Activated naive CD4-positive, alpha-beta T cell treated with anti-CD3 and anti-CD28 coated beads, Interleukin-2, amount 10 ng/mL, durations not matched to agents 7 days and 5 days (primary cell): ENCODE data around the gene MAP2K1.
"Not testable (repeated sequence)": the region's sequence is repeated elsewhere in the genome, so short reads cannot be mapped to it uniquely, and the experiment has no call there.

Experiments
- CTCF ChIA-PET: fragments of 350-600 bp; sonication (Branson Sonifier 250); formaldehyde crosslinking; loops from one replicate; lab custom pipeline; 2021; ENCODE audit warnings: antibody characterized with exemption; lab: Charles Lee
- DNase-seq: peaks from one replicate; pipeline ENCODE4 v3.0.0-alpha.2; 2020
- H3K27ac Mint-ChIP-seq: one replicate; pipeline ENCODE4 v1.8.0; 2021; ENCODE audit warnings: mild to moderate bottlenecking, moderate library complexity, mixed read lengths
- H3K27me3 Mint-ChIP-seq: one replicate; pipeline ENCODE4 v1.8.0; 2021; ENCODE audit warnings: mild to moderate bottlenecking, mixed read lengths
- H3K36me3 Mint-ChIP-seq: one replicate; pipeline ENCODE4 v1.8.0; 2021; ENCODE audit warnings: mixed read lengths
- H3K4me1 Mint-ChIP-seq: one replicate; pipeline ENCODE4 v1.8.0; 2021; ENCODE audit warnings: mixed read lengths
- H3K4me3 Mint-ChIP-seq: one replicate; pipeline ENCODE4 v1.8.0; 2021; ENCODE audit warnings: mild to moderate bottlenecking, moderate library complexity, mixed read lengths
- H3K9me3 Mint-ChIP-seq: one replicate; pipeline ENCODE4 v1.8.0; 2021; ENCODE audit warnings: mixed read lengths

Gene MAP2K1

GRCh38 chr15:66500346-66500745, 113.6 kb downstream of the MAP2K1 start:
- peak overlapping the region; percentile 29 for H3K27ac Mint-ChIP-seq
- CTCF ChIA-PET: interaction anchor here (0.6 to 4.1 kb wide), 3 partner anchors 114 to 865 kb away, joined by 3 to 60 read pairs (median 4); partner anchors contain the start of gene MAP2K1
- H3K27me3 Mint-ChIP-seq, H3K4me3 Mint-ChIP-seq, H3K9me3 Mint-ChIP-seq, DNase-seq: not testable (repeated sequence)
- peaks cover 80% of the 10 kb centered on the region for H3K36me3 Mint-ChIP-seq
- H3K4me1 Mint-ChIP-seq: peaks cover 66% of the 10 kb centered on the region

DNA sequence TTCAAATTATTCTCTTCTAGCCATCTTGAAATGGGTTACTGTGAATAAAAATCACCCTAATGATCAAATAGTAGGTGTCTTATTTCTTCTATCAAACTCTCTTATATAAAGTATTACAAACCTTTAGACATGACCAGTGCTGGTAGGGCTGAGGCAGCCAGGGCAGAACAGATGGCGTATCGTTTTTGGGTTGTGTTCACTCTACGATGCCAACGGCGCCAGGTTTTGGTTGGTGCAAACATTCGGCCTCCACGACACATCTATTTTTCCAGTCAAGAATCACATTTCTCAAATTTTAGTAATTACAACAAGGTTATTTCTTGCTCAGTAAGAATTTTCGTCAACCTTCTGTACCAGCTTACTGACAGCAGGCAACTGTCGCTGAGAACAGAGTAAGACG, 115.8 kb downstream of the MAP2K1 start:
- DNase-seq: no peak
- peaks cover 73% of the 10 kb centered on the region for H3K4me1 Mint-ChIP-seq
- H3K27ac Mint-ChIP-seq: peak overlapping the region; percentile 64
- no peaks in the 10 kb centered on the region for H3K27me3 Mint-ChIP-seq
- peaks cover 67% of the 10 kb centered on the region for H3K36me3 Mint-ChIP-seq
- no peaks in the 10 kb centered on the region for H3K9me3 Mint-ChIP-seq
- H3K4me3 Mint-ChIP-seq: peak overlapping the region; percentile 100
- CTCF ChIA-PET: no interaction called here

DNA sequence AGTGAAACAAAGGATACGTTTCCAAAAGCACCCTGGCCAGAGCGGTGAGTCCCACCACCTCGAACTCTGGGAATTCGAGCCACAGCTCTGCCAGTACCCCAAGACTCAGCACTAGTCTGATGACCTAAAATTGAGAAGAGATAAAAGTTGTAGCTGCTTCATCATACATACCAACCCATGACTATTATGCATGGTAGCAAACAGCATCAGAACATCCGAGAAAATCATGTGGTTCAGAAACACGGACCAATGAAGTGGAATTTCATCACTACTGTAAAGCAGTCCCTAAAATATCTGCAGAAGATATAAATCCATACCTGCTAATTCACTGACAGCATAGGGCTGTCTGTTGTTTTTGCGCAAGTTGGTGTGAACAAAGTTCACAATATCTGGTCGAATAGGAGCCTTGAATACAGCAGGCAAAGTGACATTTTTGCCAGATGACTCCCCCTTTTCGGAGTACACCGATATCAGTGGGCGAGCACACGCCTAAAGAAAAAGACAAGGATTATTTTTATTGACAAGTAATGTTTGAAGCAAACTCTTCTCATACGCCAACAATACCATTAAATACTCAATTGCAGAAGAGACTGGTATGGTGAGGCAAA, 116.4 kb downstream of the MAP2K1 start:
- H3K9me3 Mint-ChIP-seq, H3K27me3 Mint-ChIP-seq, CTCF ChIA-PET, DNase-seq: not testable (repeated sequence)
- Mint-ChIP-seq H3K4me1 (peaks cover 73% of the 10 kb centered on the region), H3K27ac (peak overlapping the region; percentile 67), H3K36me3 (peaks cover 60% of the 10 kb centered on the region), H3K4me3 (peak overlapping the region; percentile 100)

DNA sequence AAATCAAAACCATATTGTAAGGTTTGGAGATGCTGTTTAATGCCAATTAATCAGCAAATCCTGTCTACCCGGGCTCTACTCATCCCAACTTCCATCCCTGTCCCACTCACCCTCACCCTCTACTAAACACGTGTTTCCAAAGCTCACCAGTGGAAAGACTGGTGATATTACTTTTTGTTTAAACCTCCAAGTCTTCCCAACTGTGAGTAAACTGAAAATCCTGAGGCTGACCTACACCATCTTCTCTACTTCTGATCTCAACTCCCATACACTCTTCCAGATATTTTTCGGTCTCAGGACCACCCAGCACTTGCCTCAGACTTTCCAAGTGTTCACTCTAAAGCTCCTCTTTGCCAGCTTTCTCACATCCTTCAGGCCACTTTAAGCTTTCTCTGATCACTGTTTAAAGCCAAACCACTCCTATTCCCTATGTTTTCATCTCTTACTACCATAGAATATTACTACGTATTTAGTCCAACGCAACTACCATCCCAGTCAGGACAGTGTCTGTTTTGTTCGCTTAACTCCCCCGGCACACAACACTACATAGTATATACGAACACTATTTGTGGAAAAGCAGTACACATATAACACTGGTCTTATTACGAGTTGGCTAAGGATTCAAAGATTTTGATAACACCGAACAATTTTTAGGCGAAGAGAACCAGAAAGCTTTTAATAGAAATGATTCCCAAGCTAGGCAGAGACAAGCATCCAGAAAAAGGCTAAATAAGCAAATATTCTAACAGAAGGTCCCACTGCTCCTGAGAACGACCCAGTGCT, 117.3 kb downstream of the MAP2K1 start:
- Mint-ChIP-seq H3K27ac (peak overlapping the region; percentile 97), H3K36me3 (peaks cover 53% of the 10 kb centered on the region), H3K4me3 (peak overlapping the region; percentile 100), H3K27me3 (no peaks in the 10 kb centered on the region), H3K9me3 (no peaks in the 10 kb centered on the region), H3K4me1 (peaks cover 70% of the 10 kb centered on the region)
- CTCF ChIA-PET: no interaction called here
- no peak for DNase-seq

GRCh38 chr15:66504563-66505429, 118.1 kb downstream of the MAP2K1 start, which contains the start of the genes RPL4 and ZWILCH:
Gene RPL4, minus strand, starts transcription at chr15:66504855. Its CDS starts 65 bp downstream, at chr15:66504790.
Gene ZWILCH, plus strand, starts transcription at chr15:66505326. Its CDS starts 13 bp downstream, at chr15:66505339.
- Mint-ChIP-seq H3K9me3 (no peaks in the 10 kb centered on the region), H3K4me3 (peak within 1 kb of the TSS; percentile 100), H3K4me1 (peaks cover 67% of the 10 kb centered on the region), H3K36me3 (peaks cover 45% of the 10 kb centered on the region), H3K27me3 (no peaks in the 10 kb centered on the region), H3K27ac (peak within 1 kb of the TSS; percentile 97)
- DNase-seq: peak; percentile 87
- CTCF ChIA-PET: interaction anchor here (1.3 kb wide), 1 partner anchor 119 kb away, joined by 4 read pairs; no protein-coding TSS in a partner anchor

- CTCF ChIA-PET: interaction anchor here (1.3 kb wide), 1 partner anchor 119 kb away, joined by 4 read pairs; no protein-coding TSS in a partner anchor
- H3K27me3 Mint-ChIP-seq: no peaks in the 10 kb centered on the region
- H3K4me3 Mint-ChIP-seq: peak overlapping the region; percentile 100
- H3K27ac Mint-ChIP-seq: peak overlapping the region; percentile 97
- DNase-seq: no peak
- peaks cover 61% of the 10 kb centered on the region for H3K4me1 Mint-ChIP-seq
- no peaks in the 10 kb centered on the region for H3K9me3 Mint-ChIP-seq
- H3K36me3 Mint-ChIP-seq: peaks cover 39% of the 10 kb centered on the region
These were observed 118.7 kb downstream of the MAP2K1 start for GRCh38 chr15:66505430-66505811.

DNA sequence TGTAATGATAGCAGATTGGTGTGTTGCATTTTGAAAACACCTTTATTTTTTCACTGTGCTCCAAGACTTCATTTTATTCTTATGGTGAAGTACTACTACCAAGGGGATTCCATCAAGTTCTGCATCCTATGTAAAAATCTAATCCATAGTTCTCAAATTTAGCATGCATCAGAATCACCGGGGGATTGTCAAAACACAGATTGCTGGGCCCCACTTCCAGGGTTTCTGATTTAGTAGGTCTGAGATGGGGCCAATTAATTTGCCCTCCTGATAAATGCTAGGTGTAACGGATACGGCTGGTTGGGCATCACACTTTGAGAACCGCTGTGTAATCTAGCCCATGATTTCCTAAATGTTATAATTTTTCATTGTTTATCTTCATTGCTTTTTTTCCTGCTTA, 119.1 kb downstream of the MAP2K1 start:
- DNase-seq: no peak
- peaks cover 57% of the 10 kb centered on the region for H3K4me1 Mint-ChIP-seq
- no peaks in the 10 kb centered on the region for H3K27me3 Mint-ChIP-seq
- H3K9me3 Mint-ChIP-seq: no peaks in the 10 kb centered on the region
- CTCF ChIA-PET: interaction anchor here (1.3 kb wide), 1 partner anchor 120 kb away, joined by 4 read pairs; no protein-coding TSS in a partner anchor
- peak overlapping the region; percentile 97 for H3K27ac Mint-ChIP-seq
- H3K36me3 Mint-ChIP-seq: peaks cover 35% of the 10 kb centered on the region
- H3K4me3 Mint-ChIP-seq: peak overlapping the region; percentile 100

DNA sequence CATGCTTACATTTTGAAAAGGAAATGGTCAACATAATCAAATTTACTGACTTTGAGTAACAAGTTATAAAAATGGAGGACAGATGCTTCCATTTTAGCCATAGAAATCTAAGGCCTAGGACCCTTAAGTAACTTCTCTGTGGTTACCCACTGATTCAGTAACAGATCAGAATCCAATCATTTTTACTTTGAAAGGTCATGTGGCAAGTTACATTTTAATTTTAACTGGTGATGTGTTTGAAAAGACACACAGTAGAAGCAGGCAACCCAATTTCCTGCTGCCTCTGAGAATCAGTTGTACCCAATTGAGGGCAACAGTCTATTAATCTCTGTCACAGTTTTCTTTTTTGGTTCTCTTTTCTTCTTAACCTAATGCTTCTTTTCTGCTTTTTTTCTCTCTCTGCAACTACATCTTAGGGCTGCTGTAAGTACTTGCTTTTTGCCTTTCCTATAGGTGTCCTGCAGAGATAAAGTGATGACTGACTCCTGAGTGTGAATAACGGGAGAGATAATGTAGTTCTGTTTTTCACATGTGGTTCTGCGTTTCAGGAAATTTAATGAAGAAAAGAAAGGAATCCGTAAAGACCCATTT, 121.7 kb downstream of the MAP2K1 start:
- H3K4me1 Mint-ChIP-seq: peaks cover 34% of the 10 kb centered on the region
- no peak for DNase-seq
- CTCF ChIA-PET: no interaction called here
- H3K9me3 Mint-ChIP-seq: no peaks in the 10 kb centered on the region
- no peak overlapping the region for H3K4me3 Mint-ChIP-seq
- H3K27me3 Mint-ChIP-seq: no peaks in the 10 kb centered on the region
- no peak overlapping the region for H3K27ac Mint-ChIP-seq
- peaks cover 11% of the 10 kb centered on the region for H3K36me3 Mint-ChIP-seq

GRCh38 chr15:66514586-66514985, 127.9 kb downstream of the MAP2K1 start:
- H3K36me3 Mint-ChIP-seq: peaks cover 22% of the 10 kb centered on the region
- no peak for DNase-seq
- H3K9me3 Mint-ChIP-seq: no peaks in the 10 kb centered on the region
- H3K27ac Mint-ChIP-seq: no peak overlapping the region
- no peaks in the 10 kb centered on the region for H3K27me3 Mint-ChIP-seq
- CTCF ChIA-PET: interaction anchor here (0.6 kb wide), 1 partner anchor 645 kb away, joined by 3 read pairs; the partner anchor contains the start of gene RAB11A
- H3K4me3 Mint-ChIP-seq: no peak overlapping the region
- H3K4me1 Mint-ChIP-seq: no peaks in the 10 kb centered on the region

- DNase-seq: no peak
- no peak overlapping the region for H3K27ac Mint-ChIP-seq
- H3K36me3 Mint-ChIP-seq: peaks cover 23% of the 10 kb centered on the region
- no peaks in the 10 kb centered on the region for H3K27me3 Mint-ChIP-seq
- CTCF ChIA-PET: interaction anchor here (0.6 kb wide), 1 partner anchor 88 kb away, joined by 3 read pairs; no protein-coding TSS in a partner anchor
- no peak overlapping the region for H3K4me3 Mint-ChIP-seq
- no peaks in the 10 kb centered on the region for H3K9me3 Mint-ChIP-seq
- H3K4me1 Mint-ChIP-seq: no peaks in the 10 kb centered on the region
These were observed 129.2 kb downstream of the MAP2K1 start for GRCh38 chr15:66515901-66516322.

GRCh38 chr15:66523926-66524325, 137.2 kb downstream of the MAP2K1 start:
- no peak for DNase-seq
- Mint-ChIP-seq H3K36me3 (peaks cover 36% of the 10 kb centered on the region), H3K4me3 (no peak overlapping the region), H3K4me1 (no peaks in the 10 kb centered on the region), H3K9me3 (no peaks in the 10 kb centered on the region), H3K27me3 (no peaks in the 10 kb centered on the region), H3K27ac (no peak overlapping the region)
- CTCF ChIA-PET: no interaction called here

GRCh38 chr15:66524838-66525237, 138.1 kb downstream of the MAP2K1 start:
- Mint-ChIP-seq H3K27me3 (no peaks in the 10 kb centered on the region), H3K4me3 (no peak overlapping the region), H3K36me3 (peaks cover 41% of the 10 kb centered on the region), H3K4me1 (no peaks in the 10 kb centered on the region), H3K9me3 (no peaks in the 10 kb centered on the region), H3K27ac (no peak overlapping the region)
- CTCF ChIA-PET: no interaction called here
- no peak for DNase-seq

GRCh38 chr15:66535056-66535455, 148.3 kb downstream of the MAP2K1 start:
- H3K4me3 Mint-ChIP-seq: no peak overlapping the region
- no peaks in the 10 kb centered on the region for H3K9me3 Mint-ChIP-seq
- no peak overlapping the region for H3K27ac Mint-ChIP-seq
- H3K36me3 Mint-ChIP-seq: peaks cover 25% of the 10 kb centered on the region
- no peaks in the 10 kb centered on the region for H3K27me3 Mint-ChIP-seq
- no peaks in the 10 kb centered on the region for H3K4me1 Mint-ChIP-seq
- DNase-seq: no peak
- CTCF ChIA-PET: interaction anchor here (0.6 to 0.7 kb wide), 2 partner anchors 37 to 330 kb away, joined by 3 read pairs; no protein-coding TSS in a partner anchor
